OCI-LY7 (cell line): ENCODE measurements around the gene SPECC1. TPM values are rescaled to one million over a fixed set of nuclear protein-coding genes. Genes with fewer than 3 reads are reported as not detected.

ENCODE experiments used
- BruUV-seq: library from RNA; stranded (reverse); fragments of 400-500 nt; replicated peaks from 2 replicates; lab custom pipeline; 2021; lab: Mats Ljungman, UMichigan
- CTCF ChIA-PET: fragments of 300-600 bp; sonication (Branson Sonifier 250); formaldehyde crosslinking; loops from one replicate; lab custom pipeline; 2022; ENCODE audit warnings: antibody characterized with exemption; ENCODE audit not compliant: unreplicated experiment; lab: Charles Lee
- POLR2A ChIA-PET: fragments of 300-600 bp; sonication (Branson Sonifier 250); formaldehyde crosslinking; loops from one replicate; lab custom pipeline; 2022; ENCODE audit warnings: antibody characterized with exemption; lab: Charles Lee
- DNase-seq: peaks from one replicate; pipeline ENCODE4 v3.0.0-alpha.2; 2015; ENCODE audit warnings: low spot score
- H2AFZ ChIP-seq: fragments of 200-600 bp; sonication (generic), shearing (Covaris generic); 2 replicates; pipeline ENCODE4 v1.6.1; 2014; ENCODE audit warnings: mild to moderate bottlenecking, antibody characterized with exemption, low read length, moderate library complexity
- H3K27ac ChIP-seq: fragments of 200-600 bp; sonication (generic); 2 replicates; pipeline ENCODE4 v1.5.1; 2014; ENCODE audit warnings: mixed run types, low read depth, mild to moderate bottlenecking, moderate library complexity, low read length, inconsistent platforms; ENCODE audit not compliant: poor library complexity, severe bottlenecking
- H3K36me3 ChIP-seq: fragments of 200-600 bp; sonication (generic); 2 replicates; pipeline ENCODE4 v1.6.1; 2014; ENCODE audit warnings: mild to moderate bottlenecking, antibody characterized with exemption, low read length, moderate library complexity, mixed read lengths; ENCODE audit not compliant: insufficient read depth
- H3K4me1 ChIP-seq: fragments of 200-600 bp; sonication (generic); 2 replicates; pipeline ENCODE4 v1.5.1; 2014; ENCODE audit warnings: mild to moderate bottlenecking, low read length; ENCODE audit not compliant: insufficient read depth, poor library complexity, severe bottlenecking
- H3K4me2 ChIP-seq: fragments of 200-600 bp; sonication (generic); 2 replicates; pipeline ENCODE4 v1.6.1; 2014; ENCODE audit warnings: mild to moderate bottlenecking, low read length
- H3K4me3 ChIP-seq: fragments of 200-600 bp; sonication (generic); 2 replicates; pipeline ENCODE4 v1.5.1; 2014; ENCODE audit warnings: mild to moderate bottlenecking, low read depth, low read length; ENCODE audit not compliant: poor library complexity, severe bottlenecking
- H3K79me2 ChIP-seq: fragments of 200-600 bp; sonication (generic); 2 replicates; pipeline ENCODE4 v1.6.1; 2016; ENCODE audit warnings: low read depth, mild to moderate bottlenecking, low read length, moderate library complexity, mixed read lengths; ENCODE audit not compliant: insufficient read depth
- H3K9me2 ChIP-seq: fragments of 200-600 bp; sonication (generic); 2 replicates; pipeline ENCODE4 v1.6.1; 2016; ENCODE audit warnings: mild to moderate bottlenecking, low read length, mixed read lengths; ENCODE audit not compliant: insufficient read depth
- H3K9me3 ChIP-seq: fragments of 200-600 bp; sonication (generic); 2 replicates; pipeline ENCODE4 v1.6.1; 2014; ENCODE audit warnings: mild to moderate bottlenecking, mixed run types, low read length, mixed read lengths
- H4K20me1 ChIP-seq: fragments of 200-600 bp; sonication (generic); 2 replicates; pipeline ENCODE4 v1.6.1; 2014; ENCODE audit warnings: mild to moderate bottlenecking, antibody characterized with exemption, low read length, moderate library complexity, mixed read lengths; ENCODE audit not compliant: insufficient read depth
- CTCF ChIP-seq: fragments of 200-600 bp; sonication (generic); conservative IDR thresholded peaks from 2 replicates; pipeline ENCODE4 v1.5.1; 2014; ENCODE audit warnings: mild to moderate bottlenecking, antibody characterized with exemption, low read length, moderate library complexity, mixed read lengths
- EZH2phosphoT487 ChIP-seq: fragments of 200-600 bp; sonication (generic); IDR thresholded peaks from 2 replicates; pipeline ENCODE4 v1.6.1; 2018; ENCODE audit warnings: low read depth, borderline replicate concordance, mild to moderate bottlenecking, mixed run types, antibody characterized with exemption, low read length, moderate library complexity, mixed read lengths
- intact Hi-C: fragments of 100-400 bp; cut with micrococcal nuclease; formaldehyde crosslinking; loops from one replicate; pipeline ENCODE4 v1.10.0; 2022; ENCODE audit not compliant: unreplicated experiment
- total RNA-seq, 2 experiments: library from RNA; depleted of rRNA in 1 of 2; stranded (reverse); fragments of >200 nt in 1 of 2; shearing (Covaris generic) in 1 of 2; gene quantifications; 2 replicates each; pipeline ENCODE4 v1.2.3, GENCODE V29; 2014 to 2022

SPECC1 gene
- total RNA-seq, 2 experiments from 2014 or later, result 0.47 to 2.8 TPM

GRCh38 chr17:20087538-20088250, 78.5 kb downstream of the SPECC1 start:
- Histone ChIP-seq H3K9me2 (no peaks in the 10 kb centered on the region), H2AFZ (no peak overlapping the region), H3K4me1 (no peaks in the 10 kb centered on the region), H3K36me3 (no peaks in the 10 kb centered on the region), H4K20me1 (no peaks in the 10 kb centered on the region), H3K27ac (no peak overlapping the region), H3K4me3 (no peak overlapping the region), H3K79me2 (no peaks in the 10 kb centered on the region), H3K4me2 (no peak overlapping the region), H3K9me3 (no peaks in the 10 kb centered on the region)
- no TSS peak for BruUV-seq
- no peak for DNase-seq
- TF ChIP-seq CTCF, result no peak
- no peak for TF ChIP-seq EZH2phosphoT487
- intact Hi-C loops, result no loop called here
- CTCF ChIA-PET, result no interaction called here
- POLR2A ChIA-PET, result no interaction called here

- Histone ChIP-seq H3K4me2 (no peak overlapping the region), H3K36me3 (no peaks in the 10 kb centered on the region), H3K27ac (no peak overlapping the region), H3K9me3 (no peaks in the 10 kb centered on the region), H3K9me2 (no peaks in the 10 kb centered on the region), H2AFZ (no peak overlapping the region), H3K4me3 (no peak overlapping the region), H3K79me2 (no peaks in the 10 kb centered on the region), H4K20me1 (no peaks in the 10 kb centered on the region), H3K4me1 (no peaks in the 10 kb centered on the region)
- intact Hi-C loops, result no loop called here
- TF ChIP-seq EZH2phosphoT487, result no peak
- TF ChIP-seq CTCF, result no peak
- CTCF ChIA-PET, result no interaction called here
- no peak for DNase-seq
- no TSS peak for BruUV-seq
- POLR2A ChIA-PET, result no interaction called here
These were observed 80.8 kb downstream of the SPECC1 start for GRCh38 chr17:20089756-20090547.
